GM19035 (cell line): ENCODE measurements around the gene MAP7.

Experiments
- ATAC-seq: cut with Tn5 transposase; IDR thresholded peaks from one replicate; pipeline ENCODE4 v1.9.1; 2021; ENCODE audit not compliant: unreplicated experiment

MAP7 gene

DNA sequence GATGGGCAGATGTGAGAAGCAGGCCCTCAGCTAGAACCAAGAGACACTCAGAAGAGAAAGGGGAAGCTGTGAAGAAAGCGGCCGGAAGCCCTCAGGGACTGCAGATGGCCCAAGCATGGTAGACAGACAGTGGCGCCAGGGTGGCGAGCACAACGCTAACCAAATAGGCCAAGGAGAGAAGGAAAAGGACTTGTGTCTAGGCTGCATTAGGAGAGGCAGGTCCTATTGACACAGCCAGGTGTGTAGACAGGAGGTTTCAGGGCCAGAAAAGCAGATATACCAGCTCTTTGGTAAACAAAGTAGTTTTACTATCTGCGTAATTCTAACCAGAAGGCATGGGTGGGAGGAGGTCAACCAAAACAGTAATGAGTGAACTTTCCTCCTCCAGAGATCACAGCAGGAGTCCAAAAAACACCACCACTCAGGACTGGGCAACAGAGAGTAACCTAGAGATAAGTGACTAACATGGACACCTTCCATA, 15.8 kb upstream of the MAP7 start:
- no peak for ATAC-seq

DNA sequence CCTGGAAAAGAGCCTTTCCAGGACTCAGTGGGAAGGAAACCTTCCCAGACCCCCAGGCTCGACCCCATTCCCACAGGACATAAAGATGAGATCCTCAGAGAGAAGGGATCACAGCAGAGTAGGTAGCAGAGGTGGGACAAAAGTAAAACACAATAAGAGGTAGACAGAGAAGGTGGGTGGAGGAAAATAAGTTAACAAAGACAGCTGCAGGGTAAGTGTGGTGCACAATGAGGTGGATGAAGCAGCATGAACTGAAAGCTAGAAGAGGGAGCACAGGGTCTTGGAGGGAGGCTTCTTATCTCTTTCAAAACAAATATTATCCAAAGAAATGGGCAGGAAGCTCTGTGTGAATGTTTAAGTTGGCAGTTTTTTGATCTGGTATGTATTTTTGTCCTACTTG, 14.0 kb upstream of the MAP7 start:
- ATAC-seq = no peak

DNA sequence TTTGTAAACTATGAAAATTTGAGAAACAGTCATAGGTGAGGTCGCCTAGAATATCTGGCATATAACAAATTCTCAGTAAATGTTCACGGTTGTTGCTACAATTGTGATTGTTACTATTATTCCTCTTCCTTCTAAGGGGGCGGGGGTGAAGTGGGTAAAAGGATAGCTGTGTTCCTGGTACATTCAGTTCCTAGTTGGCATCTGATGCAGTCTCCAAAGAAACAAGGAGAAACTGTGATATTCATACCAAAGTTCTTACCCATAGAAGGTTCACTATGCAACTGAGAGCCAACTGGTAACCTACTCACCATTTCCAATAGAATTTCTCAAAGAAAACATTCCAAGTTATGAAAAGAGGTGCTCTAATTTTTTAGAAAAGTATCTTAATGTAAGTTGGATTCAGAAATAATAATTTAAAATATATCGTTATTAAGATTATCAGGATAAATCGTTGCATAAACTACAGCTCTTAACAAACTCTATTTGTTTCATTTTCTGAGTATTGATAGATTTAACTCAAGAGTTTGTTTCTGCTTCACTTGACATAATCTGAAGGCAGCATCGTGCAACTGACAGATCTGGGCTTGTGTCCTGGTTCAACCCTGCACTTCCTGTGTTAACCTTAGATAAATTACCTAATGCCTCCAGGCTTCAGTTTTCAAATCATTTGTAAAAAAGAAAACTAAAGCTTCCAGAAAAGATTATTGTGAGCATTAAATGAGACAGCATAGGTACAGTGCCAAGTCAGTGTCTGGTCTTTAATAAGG, 13.3 kb upstream of the MAP7 start:
- no peak for ATAC-seq

DNA sequence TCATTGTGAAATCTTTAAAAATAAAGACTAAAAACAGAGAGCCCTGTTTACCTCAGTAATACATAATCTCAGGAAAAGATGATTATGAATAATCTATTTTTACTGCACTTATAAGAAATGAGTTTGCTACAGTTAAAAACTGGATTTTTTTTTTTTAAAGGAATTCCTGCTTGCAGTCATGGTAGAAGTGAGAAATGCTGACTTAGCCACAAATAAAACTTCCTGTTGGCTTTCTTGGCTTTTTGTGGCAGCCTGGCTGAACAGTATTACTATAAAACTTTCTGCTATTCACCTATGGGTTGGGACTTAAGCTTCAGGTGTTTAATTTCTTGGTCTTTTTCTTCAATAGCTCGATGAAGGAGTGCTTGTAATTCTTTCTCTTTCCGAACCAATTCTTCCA, 12.0 kb upstream of the MAP7 start:
- no peak for ATAC-seq

DNA sequence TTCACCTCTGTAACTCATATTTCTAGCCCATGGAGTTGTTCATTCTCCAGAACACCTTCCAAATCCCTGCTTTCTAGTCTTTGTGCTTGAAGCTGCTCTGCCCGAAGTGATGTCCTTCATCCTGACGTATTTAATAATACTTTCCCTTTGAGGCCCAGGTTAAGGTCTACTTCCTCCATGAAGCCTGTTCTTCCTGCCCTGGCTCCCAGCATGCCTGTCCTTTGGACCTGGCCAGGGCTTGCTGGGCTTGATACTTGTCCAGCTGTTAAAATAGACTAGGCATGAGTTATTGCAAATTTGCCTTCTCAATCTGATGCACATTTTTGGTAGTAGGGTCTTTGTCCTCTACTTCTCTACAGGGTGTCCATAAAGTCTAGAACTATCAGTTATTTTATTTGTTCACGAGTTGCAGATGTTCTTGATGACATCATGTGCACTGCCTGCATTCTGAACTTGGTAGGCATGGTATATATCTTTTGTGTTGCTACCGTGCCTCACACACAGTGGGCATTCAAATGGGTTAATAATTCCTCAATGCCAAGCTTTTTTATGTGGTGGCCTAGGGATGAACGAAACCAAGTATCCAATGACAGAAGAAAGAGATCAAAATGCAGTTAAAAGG, 3.1 kb upstream of the MAP7 start:
- no peak for ATAC-seq

DNA sequence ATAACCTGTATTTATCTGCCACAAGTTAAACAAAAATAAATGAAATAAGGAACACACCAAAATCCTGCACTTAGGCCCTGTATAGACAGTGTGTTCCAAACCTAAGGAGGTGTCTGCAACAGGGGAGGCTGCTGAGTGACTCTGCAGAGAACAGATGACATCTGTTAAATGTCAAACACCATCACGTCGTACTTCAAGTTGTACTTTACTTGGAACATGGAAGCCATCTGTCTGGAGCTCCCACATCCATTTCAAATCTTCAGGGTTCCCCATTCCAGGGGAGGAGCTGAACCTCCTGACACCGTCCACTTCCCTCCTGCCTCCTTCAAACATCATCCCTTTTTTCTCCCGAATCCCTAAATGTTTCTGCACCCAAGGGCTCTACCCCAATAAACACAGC, 1.8 kb upstream of the MAP7 start:
- ATAC-seq = no peak

DNA sequence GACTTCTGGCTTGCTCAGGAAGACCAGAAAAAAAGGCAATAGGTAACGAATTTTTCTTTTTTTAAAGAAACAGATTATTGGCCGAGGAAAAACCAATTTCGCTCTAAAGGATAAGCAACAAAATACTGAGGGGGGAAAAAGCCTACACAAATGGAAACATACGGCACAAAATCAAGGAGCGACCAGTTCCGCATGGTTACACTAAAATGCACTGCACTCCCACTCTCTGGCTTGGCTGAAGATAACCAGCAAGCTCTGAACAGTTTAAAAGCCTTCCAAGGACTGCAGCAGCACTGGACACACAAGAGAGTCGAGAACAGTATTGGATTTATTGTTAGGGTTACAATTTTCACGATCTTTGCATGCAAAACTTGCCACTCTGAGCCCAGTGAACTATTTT, 881 bp upstream of the MAP7 start:
- ATAC-seq = no peak

DNA sequence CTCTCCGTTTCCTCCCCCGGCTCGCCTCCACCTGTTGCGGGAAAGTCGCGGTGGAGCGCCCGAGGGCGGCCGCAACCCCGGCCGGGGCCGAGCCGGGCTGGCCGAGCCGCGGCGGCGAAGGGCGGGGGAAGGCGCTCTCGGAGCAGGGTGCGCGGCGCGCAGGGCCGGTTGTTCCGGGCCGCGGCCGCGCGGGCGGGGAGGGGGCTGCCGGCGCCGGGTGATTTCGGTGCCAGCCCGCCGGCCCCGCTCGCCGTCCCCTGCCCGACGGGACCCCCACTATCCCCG, 235 bp downstream of the MAP7 start:
- ATAC-seq = peak; percentile 60

DNA sequence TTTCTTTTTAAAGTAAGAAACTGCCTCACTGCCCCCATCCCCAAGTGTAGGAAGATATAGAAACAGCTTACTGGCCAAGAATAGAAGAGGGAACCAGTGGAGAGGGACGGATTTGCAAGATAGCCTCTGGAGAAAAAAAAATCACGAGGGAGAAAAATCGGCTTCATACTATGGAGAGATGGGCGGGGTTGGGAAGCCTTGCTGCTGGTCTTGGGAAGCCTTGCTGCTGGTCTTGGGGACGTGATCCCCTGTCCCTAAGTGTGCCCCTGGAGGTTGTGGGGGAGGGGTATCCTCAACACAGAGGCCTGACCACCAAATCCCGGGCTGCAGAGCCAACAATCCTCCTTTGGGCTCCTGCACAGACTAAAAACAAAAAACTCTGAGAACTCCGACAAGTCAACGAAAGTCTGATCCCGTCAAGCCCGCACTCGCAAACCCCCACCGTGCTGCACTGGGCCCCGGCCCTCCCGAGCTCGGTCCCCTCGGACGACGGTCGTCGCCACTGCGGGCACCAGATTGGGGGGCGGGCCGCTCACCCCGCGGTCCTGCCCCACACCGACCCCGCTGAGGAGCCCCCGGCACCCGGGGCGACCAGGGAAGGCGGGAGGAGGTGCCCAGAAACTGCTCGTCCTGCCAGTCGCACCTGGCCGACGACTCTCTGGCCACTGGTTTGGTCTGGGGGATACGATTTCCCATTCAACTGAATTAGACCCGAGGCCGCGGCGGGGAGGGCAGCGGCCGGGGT, 750 bp downstream of the MAP7 start:
- peak; percentile 6 for ATAC-seq

DNA sequence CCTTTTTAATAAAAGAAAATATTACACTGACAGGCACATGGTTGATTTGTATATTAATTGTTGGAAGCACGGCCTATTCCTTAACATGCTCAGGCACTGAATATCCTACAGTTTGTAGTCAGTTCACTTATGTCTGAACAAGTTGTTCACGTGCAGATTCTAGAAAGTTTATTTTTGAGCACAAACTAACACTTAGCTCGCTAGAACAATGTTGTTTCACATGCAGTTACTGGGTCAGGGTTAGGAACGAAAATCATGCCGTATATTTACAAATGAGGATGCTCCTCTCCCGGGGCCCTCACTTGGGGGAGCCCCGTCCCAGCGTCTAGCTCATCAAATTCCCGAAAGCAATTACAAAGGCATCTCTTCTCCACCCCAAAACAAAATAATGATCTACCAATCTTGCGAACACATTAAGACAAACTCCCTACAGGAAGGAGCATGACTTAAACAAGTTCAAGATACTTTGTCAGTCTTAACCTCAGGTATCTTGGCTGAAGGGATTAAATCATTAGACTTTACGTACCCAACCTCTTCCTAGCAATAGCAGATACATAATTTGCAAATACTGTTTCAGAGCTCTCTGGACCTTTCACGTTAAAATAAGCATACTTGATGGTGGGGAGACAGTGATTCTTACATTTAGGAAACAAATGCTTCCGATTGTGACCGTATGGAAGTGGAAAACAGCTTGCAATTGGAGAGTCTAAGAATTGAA, 1.5 kb downstream of the MAP7 start:
- no peak for ATAC-seq

DNA sequence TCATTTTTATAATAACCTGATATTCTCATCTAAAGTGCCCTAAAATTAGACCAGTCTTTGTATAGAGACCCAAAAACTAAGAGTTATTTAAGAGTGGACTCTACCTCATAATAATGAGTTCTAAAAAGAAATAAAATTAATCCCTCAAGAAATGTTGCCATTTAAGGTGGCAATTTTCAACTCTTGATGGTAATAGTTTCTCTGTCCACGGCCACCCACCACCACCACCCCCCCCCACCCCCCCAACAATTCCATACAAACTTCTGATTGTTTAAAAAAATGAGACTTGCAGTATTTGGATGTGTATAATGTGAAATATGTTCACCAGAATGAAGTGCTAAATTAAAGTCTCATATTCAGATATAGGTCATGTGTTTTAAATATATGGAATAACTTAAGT, 2.4 kb downstream of the MAP7 start:
- no peak for ATAC-seq

DNA sequence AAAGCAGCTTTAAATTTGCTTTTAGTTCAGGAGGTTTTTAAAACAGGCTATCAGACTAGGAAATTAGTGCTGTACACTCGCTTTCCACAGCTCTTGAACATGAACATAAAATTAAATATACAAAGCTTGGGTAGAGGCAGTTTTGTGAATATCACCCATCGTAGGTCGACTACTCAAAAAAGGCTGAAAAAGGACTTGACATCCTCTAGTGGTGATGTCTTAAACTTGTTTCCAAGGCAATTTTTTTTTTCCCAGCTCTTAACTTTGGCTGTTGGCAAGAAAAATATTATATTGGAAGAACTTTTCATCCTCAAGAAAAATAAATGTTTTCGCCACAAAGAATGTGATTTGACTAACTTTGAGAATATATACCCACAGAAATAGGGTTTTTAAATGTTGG, 2.9 kb downstream of the MAP7 start:
- no peak for ATAC-seq

DNA sequence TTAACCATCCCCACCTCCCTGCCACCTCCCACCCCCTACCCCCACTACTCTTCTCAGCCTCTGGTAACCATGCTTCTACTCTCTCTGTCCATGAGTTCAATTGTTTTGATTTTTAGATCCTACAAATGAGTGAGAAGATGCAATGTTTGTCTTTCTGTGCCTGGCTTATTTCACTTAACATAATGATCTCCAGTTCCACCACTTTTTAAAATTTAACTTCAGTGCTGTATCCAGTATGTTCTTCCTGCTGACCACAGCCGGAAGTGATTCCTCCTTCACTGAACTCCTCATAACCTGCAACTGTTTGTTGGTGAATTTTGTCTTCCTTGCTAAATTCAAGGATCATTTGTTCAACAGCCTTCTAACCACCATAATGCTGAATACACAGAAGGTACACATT, 3.9 kb downstream of the MAP7 start:
- ATAC-seq = no peak

DNA sequence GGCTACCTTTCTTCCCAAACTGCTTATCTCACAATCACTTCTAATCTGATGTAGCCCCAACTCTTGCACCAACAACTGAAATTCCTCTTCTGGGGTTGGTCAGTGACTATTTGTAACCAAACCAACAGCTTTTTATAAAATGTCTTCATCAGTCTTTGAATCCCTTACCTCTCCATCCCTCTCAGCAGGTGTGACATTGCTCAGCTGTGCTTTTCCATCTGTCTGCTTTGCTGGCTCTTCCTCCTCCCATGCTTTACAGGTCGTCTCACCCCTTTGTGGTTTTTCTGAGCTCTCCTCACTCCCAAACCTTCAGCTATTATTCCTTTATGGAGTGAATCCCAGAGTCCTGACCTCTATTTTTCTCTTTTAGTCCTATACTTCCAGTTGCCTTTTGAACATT, 5.9 kb downstream of the MAP7 start:
- ATAC-seq = no peak

DNA sequence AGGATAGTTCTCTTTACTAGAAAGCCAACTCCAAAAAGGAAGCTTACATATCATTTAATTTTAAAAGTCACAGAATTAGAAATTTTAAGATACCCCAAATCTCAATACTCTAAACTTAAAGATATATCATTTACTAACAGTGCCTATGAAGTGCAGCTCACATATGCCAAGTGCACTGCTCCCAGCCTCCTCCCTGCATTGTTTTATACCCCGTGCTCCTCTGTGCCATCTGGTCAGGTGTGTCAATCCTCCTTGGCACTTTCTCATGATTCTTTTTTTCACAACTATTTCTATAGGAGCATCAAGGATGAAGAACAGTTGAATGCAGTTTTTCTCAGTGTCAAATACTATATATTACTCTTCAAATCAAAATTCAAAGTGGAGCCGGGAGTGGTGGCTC, 8.8 kb downstream of the MAP7 start:
- ATAC-seq = no peak

DNA sequence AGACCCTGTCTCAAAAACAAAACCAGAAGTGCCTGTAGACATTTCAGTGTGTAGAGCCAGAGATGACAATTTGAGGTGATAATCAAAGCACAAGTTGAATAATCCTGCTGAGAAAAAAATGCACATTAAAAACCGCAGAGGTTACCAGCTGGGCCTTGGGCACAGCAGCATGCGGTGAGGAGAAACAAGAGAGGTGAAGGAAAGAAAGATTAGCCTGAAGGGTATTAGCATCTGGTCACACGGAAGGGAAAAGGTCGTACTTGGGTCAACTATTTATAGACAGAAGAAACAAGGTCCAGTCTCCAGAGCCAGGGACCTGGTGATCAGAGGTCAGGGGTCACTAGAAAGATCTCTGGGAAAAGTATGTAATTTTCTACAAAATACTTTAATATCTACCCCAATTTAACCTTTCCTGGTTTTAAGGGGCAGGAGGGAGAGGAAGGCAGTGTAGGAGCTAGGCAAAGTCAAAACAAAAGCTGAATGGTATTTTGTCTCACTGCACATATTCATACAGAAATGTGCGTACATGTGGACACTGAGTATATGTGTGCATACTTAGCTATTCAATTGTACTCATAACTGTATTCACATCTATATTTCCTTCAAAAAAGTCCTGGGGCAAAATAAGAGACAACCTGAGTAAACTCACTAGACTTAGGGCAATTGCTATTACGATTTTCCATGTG, 10.1 kb downstream of the MAP7 start:
- no peak for ATAC-seq

DNA sequence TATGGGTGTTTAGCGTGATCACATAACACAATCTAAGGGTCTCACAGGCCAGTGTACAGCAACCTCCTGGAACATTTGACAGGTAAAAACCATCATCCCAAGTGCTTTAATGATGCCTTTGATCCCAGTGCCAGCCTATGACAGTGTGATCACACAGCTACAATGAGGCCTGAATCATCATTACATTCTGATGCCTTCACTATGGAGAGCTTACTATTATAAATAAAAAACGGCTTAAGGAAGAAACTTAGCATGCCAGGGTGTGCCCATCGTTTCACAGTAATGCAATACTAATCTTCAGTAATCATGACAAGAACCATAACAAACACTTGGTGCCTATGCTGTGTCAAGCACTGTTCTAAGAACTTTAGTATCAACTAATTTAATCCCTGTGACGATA, 11.4 kb downstream of the MAP7 start:
- ATAC-seq = no peak

DNA sequence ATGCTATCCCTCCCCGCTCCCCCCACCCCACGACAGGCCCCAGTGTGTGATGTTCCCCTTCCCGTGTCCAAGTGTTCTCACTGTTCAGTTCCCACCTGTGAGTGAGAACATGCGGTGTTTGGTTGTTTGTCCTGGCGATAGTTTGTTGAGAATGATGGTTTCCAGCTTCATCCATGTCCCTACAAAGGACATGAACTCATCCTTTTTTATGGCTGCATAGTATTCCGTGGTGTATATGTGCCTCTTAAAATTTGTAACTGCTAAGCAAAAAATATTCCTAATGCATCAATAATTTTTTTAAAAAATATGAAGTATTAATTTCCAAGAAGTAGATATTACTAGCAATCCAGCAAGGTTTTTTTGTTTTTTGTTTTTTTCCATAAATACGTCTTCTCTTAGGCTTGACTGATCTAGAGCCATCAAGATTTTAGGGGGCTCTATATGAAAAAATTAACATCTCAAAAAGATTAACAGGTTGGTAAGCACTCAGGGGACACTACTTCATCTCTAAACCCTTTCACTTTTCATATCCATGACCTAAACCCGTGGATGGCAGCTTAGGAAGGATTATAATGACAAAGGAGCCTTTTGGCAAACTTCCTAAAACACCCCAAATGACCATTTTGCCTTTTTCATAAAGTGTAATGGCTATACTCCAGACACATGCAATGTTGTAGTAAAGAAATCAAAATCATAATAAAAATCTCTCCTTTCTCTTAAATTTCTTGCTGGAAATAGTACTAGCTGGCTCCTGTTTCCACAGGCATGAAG, 14.2 kb downstream of the MAP7 start:
- ATAC-seq = no peak

DNA sequence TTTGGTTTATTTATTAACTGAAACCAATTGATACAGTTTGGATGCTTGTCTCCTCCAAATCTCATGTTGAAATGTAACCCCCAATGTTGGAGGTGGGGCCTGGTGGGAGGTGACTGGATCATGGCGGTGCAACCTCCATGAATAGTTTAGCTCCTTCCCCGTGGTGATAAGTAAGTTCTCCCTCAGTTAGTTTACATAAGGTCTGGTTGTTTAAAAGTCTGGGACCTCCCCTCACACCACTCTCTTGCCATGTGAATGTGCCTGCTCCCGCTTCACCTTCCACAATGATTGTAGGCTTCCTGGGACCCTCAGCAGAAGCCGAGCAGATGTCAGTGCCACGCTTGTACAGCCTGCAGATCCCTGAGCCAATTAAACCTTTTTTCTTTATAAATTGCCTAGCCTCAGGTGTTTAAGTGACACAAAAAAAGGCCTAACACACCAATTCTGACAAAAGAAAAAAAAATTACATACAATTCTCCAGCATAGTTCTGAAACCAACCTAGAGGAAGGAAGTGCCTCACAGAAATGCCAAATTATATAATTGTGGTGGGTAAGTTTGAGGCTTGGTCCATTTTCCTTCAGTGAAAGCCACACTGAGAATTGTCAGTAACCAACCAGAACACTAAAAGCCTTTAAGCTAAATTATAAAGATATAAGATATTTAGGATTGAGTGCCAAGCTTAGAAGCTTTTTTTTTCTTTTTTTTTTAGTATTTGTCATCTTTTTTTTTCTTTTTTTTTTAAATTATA, 15.0 kb downstream of the MAP7 start:
- no peak for ATAC-seq

DNA sequence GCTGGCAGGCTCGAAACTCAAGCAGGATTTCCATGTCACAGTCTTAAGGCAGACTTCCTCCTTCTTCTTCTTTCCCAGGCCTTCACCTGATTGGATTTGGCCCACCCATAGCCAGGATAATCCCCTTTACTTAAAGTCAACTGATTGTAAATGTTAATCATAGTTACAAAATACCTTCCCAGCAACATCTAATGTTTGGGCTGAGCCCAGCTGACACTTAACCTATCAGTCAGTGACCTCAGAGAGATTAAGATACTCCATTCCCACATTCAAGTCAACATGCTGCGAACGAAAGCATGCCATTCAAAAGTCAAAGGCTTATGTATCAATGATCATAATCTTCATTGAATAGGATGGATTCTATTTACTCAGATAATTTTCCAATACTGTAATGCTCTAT, 16.0 kb downstream of the MAP7 start:
- no peak for ATAC-seq
